Measurements from ENCODE around the gene ANO3. TPM values are rescaled to one million over a fixed set of nuclear protein-coding genes. Genes with fewer than 3 reads are reported as not detected.

ANO3 gene
- total and polyA plus RNA-seq, 2 donors (not counting 1 experiment from before 2014, with no cell fraction given) = not detected

DNA sequence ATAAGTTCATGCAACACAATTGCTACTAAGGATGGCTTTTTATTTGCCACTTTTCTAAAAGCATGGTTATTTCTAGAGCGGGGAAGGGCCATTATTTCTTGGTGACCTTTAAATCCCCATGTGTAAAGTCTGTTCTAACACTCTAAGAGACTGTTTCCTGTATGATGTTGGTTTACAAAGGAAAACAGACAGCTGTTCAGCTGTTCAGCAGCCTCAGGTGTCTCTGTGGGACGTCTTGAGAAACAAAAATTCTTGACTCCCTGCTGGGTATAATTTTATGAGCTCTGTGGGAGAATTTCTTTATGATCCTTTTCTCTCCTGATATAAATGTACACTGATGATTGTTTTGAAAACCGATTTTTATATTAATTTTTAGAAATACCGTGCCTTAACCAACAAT is 226.3 kb downstream of the ANO3 start:
- Histone ChIP-seq H3K4me3 (ENCODE audit: control extremely low read depth in 1 of 5, extremely low read depth in 1 of 5, insufficient read depth in 1 of 5, low read depth in 2 of 5, low read length in 4 of 5) (no peak overlapping the region), H3K36me3 (replicated peaks in 1 of 2; ENCODE audit: control extremely low read depth in 1 of 2, control insufficient read depth in 1 of 2, extremely low read depth in 1 of 2, insufficient read depth in 2 of 2, low read length in 1 of 2) (no peaks in the 10 kb centered on the region), H3K27ac (ENCODE audit: low read length in 2 of 2) (no peak overlapping the region), H4K20me1 (ENCODE audit: control insufficient read depth, insufficient read depth, low read length, poor library complexity, severe bottlenecking) (no peaks in the 10 kb centered on the region), H3K9ac (ENCODE audit: low read length) (no peak overlapping the region), H2AFZ (ENCODE audit: insufficient read depth, low read depth, low read length, poor library complexity, severe bottlenecking) (no peak overlapping the region), H3K4me1 (ENCODE audit: control insufficient read depth in 2 of 2, insufficient read depth in 2 of 2, low read length in 2 of 2) (no peaks in the 10 kb centered on the region), H3K79me2 (ENCODE audit: control insufficient read depth, insufficient read depth, low read length) (no peaks in the 10 kb centered on the region), H3K27me3 (replicated peaks in 1 of 4; ENCODE audit: control extremely low read depth in 1 of 4, control insufficient read depth in 3 of 4, insufficient read depth in 4 of 4, low read length in 3 of 4) (no peaks in the 10 kb centered on the region), H3K4me2 (replicated peaks; ENCODE audit: low read depth, low read length, poor library complexity, severe bottlenecking) (no peak overlapping the region), H3K9me3 (ENCODE audit: control extremely low read depth in 1 of 3, control insufficient read depth in 2 of 3, insufficient read depth in 1 of 3, low read length in 2 of 3) (no peaks in the 10 kb centered on the region)
- Mint-ChIP-seq H3K9me3 (ENCODE audit: insufficient read depth) (no peaks in the 10 kb centered on the region), H3K27ac (no peak overlapping the region), H3K4me3 (no peak overlapping the region), H3K4me1 (no peaks in the 10 kb centered on the region), H3K27me3 (no peaks in the 10 kb centered on the region)
- ChIA-PET POLR2A (no interaction called here), CTCF (no interaction called here)
- intact Hi-C loops (cut with micrococcal nuclease) = no loop called here
- no CpG with 5 or more reads among the region's 4 CpGs for WGBS (ENCODE audit: insufficient coverage)
- no peak for TF ChIP-seq EZH2 (IDR thresholded peaks at IDR 0.05; ENCODE audit: borderline replicate concordance, insufficient read depth, low read depth, low read length, poor library complexity, severe bottlenecking)
- TF ChIP-seq, protein P1, sequence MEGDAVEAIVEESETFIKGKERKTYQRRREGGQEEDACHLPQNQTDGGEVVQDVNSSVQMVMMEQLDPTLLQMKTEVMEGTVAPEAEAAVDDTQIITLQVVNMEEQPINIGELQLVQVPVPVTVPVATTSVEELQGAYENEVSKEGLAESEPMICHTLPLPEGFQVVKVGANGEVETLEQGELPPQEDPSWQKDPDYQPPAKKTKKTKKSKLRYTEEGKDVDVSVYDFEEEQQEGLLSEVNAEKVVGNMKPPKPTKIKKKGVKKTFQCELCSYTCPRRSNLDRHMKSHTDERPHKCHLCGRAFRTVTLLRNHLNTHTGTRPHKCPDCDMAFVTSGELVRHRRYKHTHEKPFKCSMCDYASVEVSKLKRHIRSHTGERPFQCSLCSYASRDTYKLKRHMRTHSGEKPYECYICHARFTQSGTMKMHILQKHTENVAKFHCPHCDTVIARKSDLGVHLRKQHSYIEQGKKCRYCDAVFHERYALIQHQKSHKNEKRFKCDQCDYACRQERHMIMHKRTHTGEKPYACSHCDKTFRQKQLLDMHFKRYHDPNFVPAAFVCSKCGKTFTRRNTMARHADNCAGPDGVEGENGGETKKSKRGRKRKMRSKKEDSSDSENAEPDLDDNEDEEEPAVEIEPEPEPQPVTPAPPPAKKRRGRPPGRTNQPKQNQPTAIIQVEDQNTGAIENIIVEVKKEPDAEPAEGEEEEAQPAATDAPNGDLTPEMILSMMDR (IDR thresholded peaks at IDR 0.05) = no peak
- DNase-seq = no peak
- no peak for ATAC-seq (ENCODE audit: low read depth)

DNA sequence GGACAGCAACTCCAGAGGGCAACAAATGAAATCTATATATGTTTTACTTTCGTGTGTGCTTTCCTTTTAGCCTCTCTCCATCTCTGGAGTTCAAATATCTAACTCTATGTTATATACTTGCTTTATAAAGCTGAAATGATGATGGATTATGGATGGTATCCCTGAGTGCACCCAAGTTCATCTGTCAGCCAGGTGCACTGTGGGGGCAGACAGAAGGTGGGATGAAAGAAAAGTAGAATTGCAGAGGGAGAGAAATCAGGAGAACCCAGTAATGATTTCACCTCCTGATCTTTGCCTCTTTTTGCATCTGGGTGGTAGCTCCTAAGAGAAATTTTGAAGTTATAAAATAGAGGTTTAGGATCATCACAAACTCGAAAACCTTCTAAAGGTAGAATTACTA is 237.7 kb downstream of the ANO3 start:
- no peaks in the 10 kb centered on the region for H3K27me3 ChIP-seq (replicated peaks in 1 of 4; ENCODE audit: control extremely low read depth in 1 of 4, control insufficient read depth in 3 of 4, insufficient read depth in 4 of 4, low read length in 3 of 4)
- Mint-ChIP-seq H3K9me3 (ENCODE audit: insufficient read depth) (no peaks in the 10 kb centered on the region), H3K4me3 (no peak overlapping the region), H3K27ac (no peak overlapping the region), H3K4me1 (no peaks in the 10 kb centered on the region), H3K27me3 (no peaks in the 10 kb centered on the region)
- no peak overlapping the region for H3K4me2 ChIP-seq (replicated peaks; ENCODE audit: low read depth, low read length, poor library complexity, severe bottlenecking)
- H3K36me3 ChIP-seq (replicated peaks in 1 of 2; ENCODE audit: control extremely low read depth in 1 of 2, control insufficient read depth in 1 of 2, extremely low read depth in 1 of 2, insufficient read depth in 2 of 2, low read length in 1 of 2) = no peaks in the 10 kb centered on the region
- intact Hi-C loops (cut with micrococcal nuclease) = no loop called here
- CTCF ChIA-PET = no interaction called here
- no peaks in the 10 kb centered on the region for H3K79me2 ChIP-seq (ENCODE audit: control insufficient read depth, insufficient read depth, low read length)
- no peak overlapping the region for H3K9ac ChIP-seq (ENCODE audit: low read length)
- POLR2A ChIA-PET = no interaction called here
- no CpG with 5 or more reads among the region's 2 CpGs for WGBS (ENCODE audit: insufficient coverage)
- no peaks in the 10 kb centered on the region for H3K4me1 ChIP-seq (ENCODE audit: control insufficient read depth in 2 of 2, insufficient read depth in 2 of 2, low read length in 2 of 2)
- no peak overlapping the region for H2AFZ ChIP-seq (ENCODE audit: insufficient read depth, low read depth, low read length, poor library complexity, severe bottlenecking)
- no peak overlapping the region for H3K4me3 ChIP-seq (ENCODE audit: control extremely low read depth in 1 of 5, extremely low read depth in 1 of 5, insufficient read depth in 1 of 5, low read depth in 2 of 5, low read length in 4 of 5)
- no peak overlapping the region for H3K27ac ChIP-seq (ENCODE audit: low read length in 2 of 2)
- DNase-seq = no peak
- TF ChIP-seq, protein P1 (IDR thresholded peaks at IDR 0.05) = no peak
- no peak for TF ChIP-seq EZH2 (IDR thresholded peaks at IDR 0.05; ENCODE audit: borderline replicate concordance, insufficient read depth, low read depth, low read length, poor library complexity, severe bottlenecking)
- no peak for ATAC-seq (ENCODE audit: low read depth)
- H4K20me1 ChIP-seq (ENCODE audit: control insufficient read depth, insufficient read depth, low read length, poor library complexity, severe bottlenecking) = no peaks in the 10 kb centered on the region
- no peaks in the 10 kb centered on the region for H3K9me3 ChIP-seq (ENCODE audit: control extremely low read depth in 1 of 3, control insufficient read depth in 2 of 3, insufficient read depth in 1 of 3, low read length in 2 of 3)
